Smooth muscle cell (in vitro differentiated cells): ENCODE data around the gene TMEM209. TPM values are rescaled to one million over a fixed set of nuclear protein-coding genes. Genes with fewer than 3 reads are reported as not detected.

Experiments used
- DNase-seq: peaks from one replicate; lab custom pipeline; 2025; ENCODE audit not compliant: unreplicated experiment; lab: John Stamatoyannopoulos, UW
- H2AFZ ChIP-seq: fragments of 200-600 bp; sonication (generic); 2 replicates; pipeline ENCODE4 v1.6.0; 2016; ENCODE audit warnings: antibody characterized with exemption, low read depth, mild to moderate bottlenecking
- H3F3A ChIP-seq: fragments of 200-600 bp; sonication (generic); 2 replicates; pipeline ENCODE4 v1.6.0; 2017; ENCODE audit warnings: antibody characterized with exemption, low read depth
- H3K27ac ChIP-seq: fragments of 200-600 bp; sonication (generic); 2 replicates; pipeline ENCODE4 v1.5.1; 2016; ENCODE audit warnings: low read depth, mild to moderate bottlenecking
- H3K27me3 ChIP-seq: fragments of 200-600 bp; sonication (generic); 2 replicates; pipeline ENCODE4 v1.6.1; 2016; ENCODE audit warnings: low read depth, mild to moderate bottlenecking
- H3K36me3 ChIP-seq: fragments of 200-600 bp; sonication (generic); 2 replicates; pipeline ENCODE4 v1.5.1; 2016; ENCODE audit warnings: low read depth
- H3K4me1 ChIP-seq: fragments of 200-600 bp; sonication (generic); 2 replicates; pipeline ENCODE4 v1.5.1; 2016; ENCODE audit warnings: low read depth
- H3K4me2 ChIP-seq: fragments of 200-600 bp; sonication (generic); 2 replicates; pipeline ENCODE4 v1.6.0; 2016; ENCODE audit warnings: mild to moderate bottlenecking
- H3K4me3 ChIP-seq: fragments of 200-600 bp; sonication (generic); 2 replicates; pipeline ENCODE4 v1.5.1; 2016; ENCODE audit warnings: mild to moderate bottlenecking
- H3K79me2 ChIP-seq: fragments of 200-600 bp; sonication (generic); 2 replicates; pipeline ENCODE4 v1.6.0; 2016; ENCODE audit warnings: low read depth, mild to moderate bottlenecking
- H3K9ac ChIP-seq: fragments of 200-600 bp; sonication (generic); 2 replicates; pipeline ENCODE4 v1.6.0; 2016; ENCODE audit warnings: low read depth
- H3K9me3 ChIP-seq: fragments of 200-600 bp; sonication (generic); replicated peaks from 2 replicates; pipeline ENCODE4 v1.5.1; 2016; ENCODE audit warnings: low read depth
- H4K20me1 ChIP-seq: fragments of 200-600 bp; sonication (generic); 2 replicates; pipeline ENCODE4 v1.6.0; 2016; ENCODE audit warnings: low read depth
- WGBS: methylation state at CpG from one replicate; pipeline ENCODE4 v1.1.7; 2016; ENCODE audit warnings: low lambda C conversion rate; 5-methylcytosine and 5-hydroxymethylcytosine counted together
- polyA plus RNA-seq: library from polyadenylated mRNA; unstranded; fragments of >200 nt; fragmentation: Nextera tagmentation; extraction: Ambion mirVana; gene quantifications from 2 replicates; pipeline ENCODE4 v1.2.1, GENCODE V29; 2016
- total RNA-seq: library from RNA; depleted of rRNA; stranded (reverse); fragments of >200 nt; gene quantifications from 2 replicates; pipeline ENCODE4 v1.2.3, GENCODE V29; 2014
- TF ChIP-seq, protein P1 (sequence below): fragments of 200-600 bp; sonication (generic); IDR thresholded peaks from 2 replicates; pipeline ENCODE4 v1.5.1; 2017; ENCODE audit warnings: borderline replicate concordance, mild to moderate bottlenecking, antibody characterized with exemption; ENCODE audit not compliant: insufficient read depth, poor library complexity, severe bottlenecking

TMEM209 gene
- total and polyA plus RNA-seq, 2 experiments from 2014 or later: 15.1 to 20.3 TPM

GRCh38 chr7:130208516-130208915 is 3.3 kb upstream of the TMEM209 start:
- Histone ChIP-seq H3K27ac (peak overlapping the region; percentile 78), H3K79me2 (peaks cover 8% of the 10 kb centered on the region), H3K9me3 (no peaks in the 10 kb centered on the region), H3K4me2 (peak overlapping the region; percentile 49), H3K4me1 (peaks cover 17% of the 10 kb centered on the region), H3K9ac (no peak overlapping the region), H2AFZ (no peak overlapping the region), H3F3A (peaks cover 14% of the 10 kb centered on the region), H4K20me1 (no peaks in the 10 kb centered on the region), H3K36me3 (no peaks in the 10 kb centered on the region), H3K4me3 (no peak overlapping the region), H3K27me3 (no peaks in the 10 kb centered on the region)
- TF ChIP-seq, protein P1, sequence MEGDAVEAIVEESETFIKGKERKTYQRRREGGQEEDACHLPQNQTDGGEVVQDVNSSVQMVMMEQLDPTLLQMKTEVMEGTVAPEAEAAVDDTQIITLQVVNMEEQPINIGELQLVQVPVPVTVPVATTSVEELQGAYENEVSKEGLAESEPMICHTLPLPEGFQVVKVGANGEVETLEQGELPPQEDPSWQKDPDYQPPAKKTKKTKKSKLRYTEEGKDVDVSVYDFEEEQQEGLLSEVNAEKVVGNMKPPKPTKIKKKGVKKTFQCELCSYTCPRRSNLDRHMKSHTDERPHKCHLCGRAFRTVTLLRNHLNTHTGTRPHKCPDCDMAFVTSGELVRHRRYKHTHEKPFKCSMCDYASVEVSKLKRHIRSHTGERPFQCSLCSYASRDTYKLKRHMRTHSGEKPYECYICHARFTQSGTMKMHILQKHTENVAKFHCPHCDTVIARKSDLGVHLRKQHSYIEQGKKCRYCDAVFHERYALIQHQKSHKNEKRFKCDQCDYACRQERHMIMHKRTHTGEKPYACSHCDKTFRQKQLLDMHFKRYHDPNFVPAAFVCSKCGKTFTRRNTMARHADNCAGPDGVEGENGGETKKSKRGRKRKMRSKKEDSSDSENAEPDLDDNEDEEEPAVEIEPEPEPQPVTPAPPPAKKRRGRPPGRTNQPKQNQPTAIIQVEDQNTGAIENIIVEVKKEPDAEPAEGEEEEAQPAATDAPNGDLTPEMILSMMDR: no peak
- DNase-seq: no peak
- WGBS: 50% methylated on average over 2 of the region's 2 CpGs

DNA sequence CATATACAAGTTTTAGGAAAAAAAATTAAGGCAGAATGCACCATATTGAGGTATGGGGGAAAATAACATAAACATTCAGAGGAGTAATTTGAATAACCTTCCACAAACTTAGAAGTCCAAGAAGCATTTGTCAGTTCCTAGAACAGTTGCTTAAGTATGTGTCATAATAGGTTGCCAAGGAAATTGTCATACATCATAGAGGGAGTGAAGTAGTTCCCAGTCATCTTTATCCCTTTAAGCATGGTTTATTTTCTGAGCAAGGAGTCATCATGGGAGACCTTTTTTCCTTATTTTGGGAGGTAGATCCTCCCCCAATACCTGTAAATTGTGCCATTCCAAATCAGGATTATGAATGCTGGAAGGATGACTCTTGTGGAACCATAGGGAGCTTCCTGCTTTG is 2.4 kb upstream of the TMEM209 start, which contains the start of gene SSMEM1:
Gene SSMEM1, plus strand, starts transcription at position 219 of the 400 bp plus-strand sequence. Its CDS starts 51 bp downstream, at position 270.
- peaks cover 8% of the 10 kb centered on the region for H3K79me2 ChIP-seq
- DNase-seq: no peak
- peaks cover 14% of the 10 kb centered on the region for H3F3A ChIP-seq
- TF ChIP-seq, protein P1: no peak
- no peak within 1 kb of the TSS for H3K4me3 ChIP-seq
- no peaks in the 10 kb centered on the region for H4K20me1 ChIP-seq
- H3K27me3 ChIP-seq: no peaks in the 10 kb centered on the region
- H3K36me3 ChIP-seq: no peaks in the 10 kb centered on the region
- peak within 1 kb of the TSS; percentile 49 for H3K4me2 ChIP-seq
- no peaks in the 10 kb centered on the region for H3K9me3 ChIP-seq
- peak within 1 kb of the TSS; percentile 43 for H2AFZ ChIP-seq
- H3K27ac ChIP-seq: peak within 1 kb of the TSS; percentile 78
- peaks cover 17% of the 10 kb centered on the region for H3K4me1 ChIP-seq
- peak within 1 kb of the TSS; percentile 17 for H3K9ac ChIP-seq

- peaks cover 8% of the 10 kb centered on the region for H3K79me2 ChIP-seq
- peaks cover 17% of the 10 kb centered on the region for H3K4me1 ChIP-seq
- no peak overlapping the region for H3K4me2 ChIP-seq
- peak overlapping the region; percentile 78 for H3K27ac ChIP-seq
- no peak overlapping the region for H2AFZ ChIP-seq
- H3K9me3 ChIP-seq: no peaks in the 10 kb centered on the region
- no peak for DNase-seq
- no peak overlapping the region for H3K4me3 ChIP-seq
- H3K9ac ChIP-seq: peak overlapping the region; percentile 17
- TF ChIP-seq, protein P1: no peak
- H3K36me3 ChIP-seq: peaks cover under 1% of the 10 kb centered on the region
- H3F3A ChIP-seq: peaks cover 14% of the 10 kb centered on the region
- WGBS: 92% methylated on average over 5 of the region's 5 CpGs
- H3K27me3 ChIP-seq: no peaks in the 10 kb centered on the region
- no peaks in the 10 kb centered on the region for H4K20me1 ChIP-seq
These were observed 1.8 kb upstream of the TMEM209 start for GRCh38 chr7:130207033-130207432.

- no peaks in the 10 kb centered on the region for H3K9me3 ChIP-seq
- no peaks in the 10 kb centered on the region for H4K20me1 ChIP-seq
- H3K27me3 ChIP-seq: no peaks in the 10 kb centered on the region
- 97% methylated on average over 7 of the region's 7 CpGs for whole genome bisulfite sequencing
- H3K9ac ChIP-seq: no peak overlapping the region
- H3K4me3 ChIP-seq: no peak overlapping the region
- H3K79me2 ChIP-seq: peaks cover 16% of the 10 kb centered on the region
- no peak overlapping the region for H3K4me2 ChIP-seq
- H3K4me1 ChIP-seq: peaks cover 8% of the 10 kb centered on the region
- TF ChIP-seq, protein P1: no peak
- peaks cover 16% of the 10 kb centered on the region for H3K36me3 ChIP-seq
- H2AFZ ChIP-seq: no peak overlapping the region
- DNase-seq: no peak
- H3K27ac ChIP-seq: no peak overlapping the region
- H3F3A ChIP-seq: no peaks in the 10 kb centered on the region
These were observed 3.4 kb downstream of the TMEM209 start for GRCh38 chr7:130201796-130202195.
